SK-N-SH treated with all-trans-retinoic acid at 6 μM for 48 hours (cell line): ENCODE measurements around the gene LNX2.

Experiments used
- ATAC-seq: fragments of 200-7000 bp; cut with Tn5 transposase; 3 replicates; pipeline ENCODE4 v1.9.1; 2020; ENCODE audit warnings: mild to moderate bottlenecking, moderate library complexity
- ARNTL ChIP-seq: fragments of 450-650 bp; formaldehyde crosslinking; IDR thresholded peaks from 2 replicates; pipeline ENCODE4 v1.5.0; 2020; ENCODE audit warnings: low read depth, mild to moderate bottlenecking, moderate library complexity, borderline replicate concordance
- BACH2 ChIP-seq: fragments of 250-450 bp; sonication (Bioruptor Pico); IDR thresholded peaks from 2 replicates; pipeline ENCODE4 v1.9.0; 2021; ENCODE audit warnings: mild to moderate bottlenecking, borderline replicate concordance
- CSDC2 ChIP-seq: fragments of 250-450 bp; sonication (Bioruptor Pico); IDR thresholded peaks from 2 replicates; pipeline ENCODE4 v1.5.0; 2020; ENCODE audit warnings: mild to moderate bottlenecking, moderate library complexity
- CSRNP3 ChIP-seq: fragments of 250-450 bp; sonication (Bioruptor Pico); IDR thresholded peaks from 2 replicates; pipeline ENCODE4 v1.5.1; 2021; ENCODE audit warnings: mild to moderate bottlenecking, moderate library complexity
- ESRRG ChIP-seq: fragments of 250-450 bp; sonication (Bioruptor Pico); IDR thresholded peaks from 2 replicates; pipeline ENCODE4 v1.6.1; 2021; ENCODE audit warnings: mild to moderate bottlenecking
- OSR1 ChIP-seq: fragments of 250-450 bp; sonication (Bioruptor Pico); IDR thresholded peaks from 2 replicates; pipeline ENCODE4 v1.8.0; 2022; ENCODE audit warnings: moderate library complexity, mild to moderate bottlenecking, inconsistent platforms
- RARB ChIP-seq: fragments of 250-450 bp; sonication (Bioruptor Pico); IDR thresholded peaks from 2 replicates; pipeline ENCODE4 v1.8.0; 2021; ENCODE audit warnings: mild to moderate bottlenecking, moderate library complexity
- SNAI2 ChIP-seq: fragments of 250-450 bp; sonication (Bioruptor Pico); IDR thresholded peaks from 2 replicates; pipeline ENCODE4 v1.5.0; 2020; ENCODE audit warnings: mild to moderate bottlenecking, moderate library complexity
- TCF4 ChIP-seq: fragments of 250-450 bp; sonication (Bioruptor Pico); IDR thresholded peaks from 2 replicates; pipeline ENCODE4 v1.8.0; 2021; ENCODE audit warnings: mild to moderate bottlenecking, moderate library complexity, borderline replicate concordance
- TOX ChIP-seq: fragments of 250-450 bp; sonication (Bioruptor Pico); IDR thresholded peaks from 2 replicates; pipeline ENCODE4 v1.8.0; 2021; ENCODE audit warnings: mild to moderate bottlenecking, moderate library complexity, borderline replicate concordance
- ZC3H10 ChIP-seq: fragments of 250-450 bp; sonication (Bioruptor Pico); IDR thresholded peaks from 2 replicates; pipeline ENCODE4 v1.5.1; 2021; ENCODE audit warnings: mild to moderate bottlenecking, moderate library complexity
- ZFP3 ChIP-seq: fragments of 250-450 bp; sonication (Bioruptor Pico); IDR thresholded peaks from 2 replicates; pipeline ENCODE4 v1.5.0; 2020; ENCODE audit warnings: mild to moderate bottlenecking, moderate library complexity
- ZNF70 ChIP-seq: fragments of 450-650 bp; formaldehyde crosslinking; IDR thresholded peaks from 2 replicates; pipeline ENCODE4 v1.5.0; 2020; ENCODE audit warnings: mild to moderate bottlenecking, moderate library complexity
- ZNF8 ChIP-seq: fragments of 450-650 bp; formaldehyde crosslinking; IDR thresholded peaks from 2 replicates; pipeline ENCODE4 v1.5.0; 2020; ENCODE audit warnings: mild to moderate bottlenecking, moderate library complexity
- TF ChIP-seq, protein P1 (sequence below): fragments of 250-450 bp; sonication (Bioruptor Pico); IDR thresholded peaks from 2 replicates; pipeline ENCODE4 v1.8.0; 2020; ENCODE audit warnings: mild to moderate bottlenecking, moderate library complexity, borderline replicate concordance
- TF ChIP-seq, protein P2 (sequence below): fragments of 250-450 bp; sonication (Bioruptor Pico); IDR thresholded peaks from 2 replicates; pipeline ENCODE4 v1.5.0; 2020; ENCODE audit warnings: mild to moderate bottlenecking, moderate library complexity
- TF ChIP-seq, protein P3 (sequence below): fragments of 250-450 bp; sonication (Bioruptor Pico); IDR thresholded peaks from 2 replicates; pipeline ENCODE4 v1.5.1; 2020; ENCODE audit warnings: low read depth, mild to moderate bottlenecking, moderate library complexity

Gene LNX2

DNA sequence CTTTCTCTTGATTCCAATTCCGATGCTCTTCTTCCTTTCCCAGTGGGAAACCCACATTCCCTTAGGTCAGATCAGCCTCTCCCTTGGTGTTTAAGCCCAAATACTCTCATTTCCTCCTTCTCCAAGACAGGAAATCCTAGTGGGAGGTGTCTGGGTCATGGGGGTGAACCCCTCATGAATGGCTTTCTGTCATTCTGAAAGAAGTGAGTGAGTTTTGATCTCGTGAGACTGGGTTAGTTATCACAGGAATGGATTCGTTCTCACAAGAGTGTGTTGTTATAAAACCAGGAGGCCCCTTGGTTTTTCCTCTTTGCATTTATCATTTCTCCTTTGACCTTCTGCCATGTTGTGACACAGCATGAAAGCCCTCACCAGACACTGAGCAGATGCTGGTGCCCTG lies 93.8 kb downstream of the LNX2 start:
- TF ChIP-seq, protein P1, sequence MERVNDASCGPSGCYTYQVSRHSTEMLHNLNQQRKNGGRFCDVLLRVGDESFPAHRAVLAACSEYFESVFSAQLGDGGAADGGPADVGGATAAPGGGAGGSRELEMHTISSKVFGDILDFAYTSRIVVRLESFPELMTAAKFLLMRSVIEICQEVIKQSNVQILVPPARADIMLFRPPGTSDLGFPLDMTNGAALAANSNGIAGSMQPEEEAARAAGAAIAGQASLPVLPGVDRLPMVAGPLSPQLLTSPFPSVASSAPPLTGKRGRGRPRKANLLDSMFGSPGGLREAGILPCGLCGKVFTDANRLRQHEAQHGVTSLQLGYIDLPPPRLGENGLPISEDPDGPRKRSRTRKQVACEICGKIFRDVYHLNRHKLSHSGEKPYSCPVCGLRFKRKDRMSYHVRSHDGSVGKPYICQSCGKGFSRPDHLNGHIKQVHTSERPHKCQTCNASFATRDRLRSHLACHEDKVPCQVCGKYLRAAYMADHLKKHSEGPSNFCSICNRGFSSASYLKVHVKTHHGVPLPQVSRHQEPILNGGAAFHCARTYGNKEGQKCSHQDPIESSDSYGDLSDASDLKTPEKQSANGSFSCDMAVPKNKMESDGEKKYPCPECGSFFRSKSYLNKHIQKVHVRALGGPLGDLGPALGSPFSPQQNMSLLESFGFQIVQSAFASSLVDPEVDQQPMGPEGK (CRISPR knock-in tag): no peak
- no peak for TF ChIP-seq TCF4 (CRISPR knock-in tag)
- TF ChIP-seq ZNF70 (CRISPR knock-in tag): no peak
- no peak for TF ChIP-seq SNAI2 (CRISPR knock-in tag)
- TF ChIP-seq, protein P2, sequence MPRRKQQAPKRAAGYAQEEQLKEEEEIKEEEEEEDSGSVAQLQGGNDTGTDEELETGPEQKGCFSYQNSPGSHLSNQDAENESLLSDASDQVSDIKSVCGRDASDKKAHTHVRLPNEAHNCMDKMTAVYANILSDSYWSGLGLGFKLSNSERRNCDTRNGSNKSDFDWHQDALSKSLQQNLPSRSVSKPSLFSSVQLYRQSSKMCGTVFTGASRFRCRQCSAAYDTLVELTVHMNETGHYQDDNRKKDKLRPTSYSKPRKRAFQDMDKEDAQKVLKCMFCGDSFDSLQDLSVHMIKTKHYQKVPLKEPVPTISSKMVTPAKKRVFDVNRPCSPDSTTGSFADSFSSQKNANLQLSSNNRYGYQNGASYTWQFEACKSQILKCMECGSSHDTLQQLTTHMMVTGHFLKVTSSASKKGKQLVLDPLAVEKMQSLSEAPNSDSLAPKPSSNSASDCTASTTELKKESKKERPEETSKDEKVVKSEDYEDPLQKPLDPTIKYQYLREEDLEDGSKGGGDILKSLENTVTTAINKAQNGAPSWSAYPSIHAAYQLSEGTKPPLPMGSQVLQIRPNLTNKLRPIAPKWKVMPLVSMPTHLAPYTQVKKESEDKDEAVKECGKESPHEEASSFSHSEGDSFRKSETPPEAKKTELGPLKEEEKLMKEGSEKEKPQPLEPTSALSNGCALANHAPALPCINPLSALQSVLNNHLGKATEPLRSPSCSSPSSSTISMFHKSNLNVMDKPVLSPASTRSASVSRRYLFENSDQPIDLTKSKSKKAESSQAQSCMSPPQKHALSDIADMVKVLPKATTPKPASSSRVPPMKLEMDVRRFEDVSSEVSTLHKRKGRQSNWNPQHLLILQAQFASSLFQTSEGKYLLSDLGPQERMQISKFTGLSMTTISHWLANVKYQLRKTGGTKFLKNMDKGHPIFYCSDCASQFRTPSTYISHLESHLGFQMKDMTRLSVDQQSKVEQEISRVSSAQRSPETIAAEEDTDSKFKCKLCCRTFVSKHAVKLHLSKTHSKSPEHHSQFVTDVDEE: no peak
- TF ChIP-seq, all 23 proteins: peak for 0
- no peak for ATAC-seq

- no peak for ATAC-seq
- TF ChIP-seq TOX (no peak), CSDC2 (CRISPR knock-in tag) (no peak), CSRNP3 (CRISPR knock-in tag) (no peak), RARB (CRISPR knock-in tag) (no peak), ZNF8 (CRISPR knock-in tag) (no peak), BACH2 (CRISPR knock-in tag) (no peak), SNAI2 (CRISPR knock-in tag) (no peak), OSR1 (no peak), ARNTL (no peak), ZC3H10 (no peak), ZFP3 (CRISPR knock-in tag) (no peak), ESRRG (no peak), ZNF70 (CRISPR knock-in tag) (no peak)
- TF ChIP-seq, protein P3, sequence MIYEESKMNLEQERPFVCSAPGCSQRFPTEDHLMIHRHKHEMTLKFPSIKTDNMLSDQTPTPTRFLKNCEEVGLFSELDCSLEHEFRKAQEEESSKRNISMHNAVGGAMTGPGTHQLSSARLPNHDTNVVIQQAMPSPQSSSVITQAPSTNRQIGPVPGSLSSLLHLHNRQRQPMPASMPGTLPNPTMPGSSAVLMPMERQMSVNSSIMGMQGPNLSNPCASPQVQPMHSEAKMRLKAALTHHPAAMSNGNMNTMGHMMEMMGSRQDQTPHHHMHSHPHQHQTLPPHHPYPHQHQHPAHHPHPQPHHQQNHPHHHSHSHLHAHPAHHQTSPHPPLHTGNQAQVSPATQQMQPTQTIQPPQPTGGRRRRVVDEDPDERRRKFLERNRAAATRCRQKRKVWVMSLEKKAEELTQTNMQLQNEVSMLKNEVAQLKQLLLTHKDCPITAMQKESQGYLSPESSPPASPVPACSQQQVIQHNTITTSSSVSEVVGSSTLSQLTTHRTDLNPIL (CRISPR knock-in tag): no peak
- TF ChIP-seq, protein P1 (CRISPR knock-in tag): no peak
Measured at GRCh38 chr13:27524981-27525975, 95.1 kb downstream of the LNX2 start.

DNA sequence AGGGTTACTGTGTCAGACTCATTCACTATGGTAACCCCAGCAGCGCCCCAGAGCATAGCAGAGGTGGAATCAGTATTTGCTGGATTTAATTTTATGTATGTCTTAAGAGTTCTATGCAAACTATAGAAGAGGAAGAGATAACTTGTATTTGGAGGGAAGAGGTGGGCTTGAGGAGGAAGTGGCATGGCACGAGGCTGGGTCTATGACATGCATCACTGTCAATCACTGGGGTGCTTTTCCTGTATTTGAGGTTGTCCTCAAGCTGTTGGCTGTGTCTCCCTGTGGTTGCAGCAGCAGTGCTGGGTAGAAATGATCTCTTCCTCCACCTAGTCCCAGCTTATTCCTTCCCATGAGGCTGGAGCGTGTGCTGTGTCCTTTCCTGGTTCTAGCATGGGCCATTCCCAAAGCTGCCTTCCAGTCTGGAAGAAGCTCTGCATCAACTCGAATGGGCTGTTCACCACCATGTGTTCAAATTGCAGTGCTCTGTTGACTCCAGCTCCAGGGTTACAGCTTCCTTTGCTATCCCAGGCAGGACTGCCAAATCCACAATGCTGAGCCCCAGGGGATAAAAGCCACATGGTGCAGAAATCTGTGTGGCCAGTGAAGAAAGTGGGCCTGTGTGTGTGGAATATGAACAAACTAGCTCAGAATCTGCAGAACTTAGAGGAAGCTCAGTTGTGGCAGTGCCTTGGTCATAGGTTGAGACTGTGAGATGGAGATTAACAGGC lies 96.8 kb downstream of the LNX2 start:
- no peak for TF ChIP-seq RARB (CRISPR knock-in tag)
- no peak for ATAC-seq
